ENCODE results near the gene FGF2.

DNA sequence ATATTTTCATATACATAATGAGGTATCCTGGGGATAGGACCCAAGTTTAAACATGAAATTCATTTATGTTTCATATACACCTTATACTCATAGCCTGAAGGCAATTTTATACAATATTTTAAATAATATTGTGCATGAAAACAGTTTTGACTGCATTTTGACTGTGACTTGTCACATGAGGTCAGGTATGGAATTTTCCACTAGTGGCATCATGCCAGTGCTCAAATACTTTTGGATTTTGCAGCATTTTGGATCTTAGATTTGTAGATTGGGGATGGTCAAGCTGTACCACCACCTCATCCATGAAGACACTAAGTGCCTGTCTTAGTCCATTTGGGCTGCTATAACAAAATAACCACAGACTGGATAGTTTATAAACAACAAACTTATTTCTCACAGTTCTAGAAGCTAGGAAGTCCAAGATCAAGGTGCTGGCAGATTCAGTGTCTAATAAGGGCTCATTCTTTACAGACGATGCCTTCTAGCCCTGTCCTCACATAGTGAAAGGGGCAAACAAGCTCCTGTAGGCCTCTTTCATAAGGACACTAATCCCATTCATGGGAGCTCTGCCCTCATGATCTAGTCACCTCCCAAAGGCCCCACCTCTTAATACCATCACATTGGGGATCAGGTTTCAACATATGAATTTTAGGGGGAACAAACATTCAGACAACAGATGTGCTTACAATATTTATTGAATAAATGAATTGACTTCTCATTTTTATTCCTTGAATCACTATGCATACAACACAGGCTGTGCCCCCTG, 86.4 kb downstream of the FGF2 start:
- TF ChIP-seq, protein P1, sequence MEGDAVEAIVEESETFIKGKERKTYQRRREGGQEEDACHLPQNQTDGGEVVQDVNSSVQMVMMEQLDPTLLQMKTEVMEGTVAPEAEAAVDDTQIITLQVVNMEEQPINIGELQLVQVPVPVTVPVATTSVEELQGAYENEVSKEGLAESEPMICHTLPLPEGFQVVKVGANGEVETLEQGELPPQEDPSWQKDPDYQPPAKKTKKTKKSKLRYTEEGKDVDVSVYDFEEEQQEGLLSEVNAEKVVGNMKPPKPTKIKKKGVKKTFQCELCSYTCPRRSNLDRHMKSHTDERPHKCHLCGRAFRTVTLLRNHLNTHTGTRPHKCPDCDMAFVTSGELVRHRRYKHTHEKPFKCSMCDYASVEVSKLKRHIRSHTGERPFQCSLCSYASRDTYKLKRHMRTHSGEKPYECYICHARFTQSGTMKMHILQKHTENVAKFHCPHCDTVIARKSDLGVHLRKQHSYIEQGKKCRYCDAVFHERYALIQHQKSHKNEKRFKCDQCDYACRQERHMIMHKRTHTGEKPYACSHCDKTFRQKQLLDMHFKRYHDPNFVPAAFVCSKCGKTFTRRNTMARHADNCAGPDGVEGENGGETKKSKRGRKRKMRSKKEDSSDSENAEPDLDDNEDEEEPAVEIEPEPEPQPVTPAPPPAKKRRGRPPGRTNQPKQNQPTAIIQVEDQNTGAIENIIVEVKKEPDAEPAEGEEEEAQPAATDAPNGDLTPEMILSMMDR (IDR thresholded peaks at IDR 0.05): no peak
- TF ChIP-seq POLR2A (IDR thresholded peaks at IDR 0.05) (no peak), POLR2AphosphoS5 (IDR thresholded peaks at IDR 0.05) (no peak)
